ENCODE results near the gene NINL. TPM values are rescaled to one million over a fixed set of nuclear protein-coding genes. Genes with fewer than 3 reads are reported as not detected.

NINL gene
- total RNA-seq, 6 experiments from 2014 or later: 3.6 to 16.0 (median 7.1) TPM

GRCh38 chr20:25535762-25536161, 49.6 kb downstream of the NINL start:
- no peak for ATAC-seq
- intact Hi-C loops (cut with DNase I): no loop called here
- Histone ChIP-seq H3K27me3 (no peaks in the 10 kb centered on the region), H3K27ac (no peak overlapping the region), H3K4me1 (peaks cover 0 to 39% (median 6%) of the 10 kb centered on the region in 4 donors), H3K9me3 (no peaks in the 10 kb centered on the region), H3K36me3 (no peaks in the 10 kb centered on the region), H3K4me3 (no peak overlapping the region)
- no peak for DNase-seq
- no peak for TF ChIP-seq POLR2A (IDR thresholded peaks at IDR 0.05)
- WGBS (ENCODE audit: insufficient coverage, low coverage, low lambda C conversion rate, missing lambda C conversion rate): 74% methylated on average over 6 of the region's 6 CpGs

GRCh38 chr20:25534845-25535244, 50.5 kb downstream of the NINL start:
- Histone ChIP-seq H3K27ac (no peak overlapping the region), H3K36me3 (no peaks in the 10 kb centered on the region), H3K4me3 (no peak overlapping the region), H3K9me3 (no peaks in the 10 kb centered on the region), H3K27me3 (no peaks in the 10 kb centered on the region), H3K4me1 (peaks cover 0 to 33% (median 6%) of the 10 kb centered on the region in 4 donors)
- 92% methylated on average over 7 of the region's 7 CpGs for WGBS (ENCODE audit: insufficient coverage, low coverage, low lambda C conversion rate, missing lambda C conversion rate)
- no peak for TF ChIP-seq POLR2A (IDR thresholded peaks at IDR 0.05)
- DNase-seq (no peak), ATAC-seq (no peak)
- intact Hi-C loops (cut with DNase I): no loop called here

GRCh38 chr20:25533920-25534700, 51.2 kb downstream of the NINL start:
- Histone ChIP-seq H3K36me3 (no peaks in the 10 kb centered on the region), H3K9me3 (no peaks in the 10 kb centered on the region), H3K27me3 (no peaks in the 10 kb centered on the region), H3K27ac (no peak overlapping the region), H3K4me1 (peaks cover 0 to 27% (median 5%) of the 10 kb centered on the region in 4 donors), H3K4me3 (no peak overlapping the region)
- TF ChIP-seq CTCF (IDR thresholded peaks at IDR 0.05): no peak
- TF ChIP-seq POLR2A (IDR thresholded peaks at IDR 0.05): no peak
- no peak for ATAC-seq
- 40% methylated on average over 4 of the region's 4 CpGs for WGBS (ENCODE audit: insufficient coverage, low coverage, low lambda C conversion rate, missing lambda C conversion rate)
- DNase-seq: no peak
- intact Hi-C loops (cut with DNase I): no loop called here

- TF ChIP-seq POLR2A (IDR thresholded peaks at IDR 0.05) (no peak), CTCF (IDR thresholded peaks at IDR 0.05) (no peak)
- peaks cover 0 to 21% (median 0%) of the 10 kb centered on the region in 4 donors for H3K4me1 ChIP-seq
- ATAC-seq (peak in 1 of 4 donors; percentile 18), DNase-seq (no peak)
- H3K4me3 ChIP-seq: no peak overlapping the region
- no peaks in the 10 kb centered on the region for H3K36me3 ChIP-seq
- intact Hi-C loops (cut with DNase I): no loop called here
- H3K9me3 ChIP-seq: no peaks in the 10 kb centered on the region
- 71% methylated on average over 7 of the region's 11 CpGs for WGBS (ENCODE audit: insufficient coverage, low coverage, low lambda C conversion rate, missing lambda C conversion rate)
- H3K27me3 ChIP-seq: no peaks in the 10 kb centered on the region
- no peak overlapping the region for H3K27ac ChIP-seq
Measured at GRCh38 chr20:25532971-25533391, 52.4 kb downstream of the NINL start.

GRCh38 chr20:25532015-25532751, 53.1 kb downstream of the NINL start:
- no peak overlapping the region for H3K4me3 ChIP-seq
- DNase-seq (no peak), ATAC-seq (peak in 2 of 4 donors; percentile 43 to 44)
- WGBS (ENCODE audit: insufficient coverage, low coverage, low lambda C conversion rate, missing lambda C conversion rate): 80% methylated on average over 1 of the region's 12 CpGs
- H3K9me3 ChIP-seq: no peaks in the 10 kb centered on the region
- H3K36me3 ChIP-seq: no peaks in the 10 kb centered on the region
- no peaks in the 10 kb centered on the region for H3K27me3 ChIP-seq
- TF ChIP-seq POLR2A (IDR thresholded peaks at IDR 0.05): no peak
- no peak for TF ChIP-seq CTCF (IDR thresholded peaks at IDR 0.05)
- intact Hi-C loops (cut with DNase I): no loop called here
- peaks cover 0 to 15% (median 0%) of the 10 kb centered on the region in 4 donors for H3K4me1 ChIP-seq
- H3K27ac ChIP-seq: no peak overlapping the region

All from right lobe of liver (tissue), 6 donors.